ENCODE measurements around the gene FAM168B. TPM values are rescaled to one million over a fixed set of nuclear protein-coding genes. Genes with fewer than 3 reads are reported as not detected.

The FAM168B gene
- total and polyA plus RNA-seq, 10 of the 15 experiments (the other 5 are each of a cell fraction or from before 2014, with no cell fraction given): 3.5 to 77.3 (median 45.9) TPM

DNA sequence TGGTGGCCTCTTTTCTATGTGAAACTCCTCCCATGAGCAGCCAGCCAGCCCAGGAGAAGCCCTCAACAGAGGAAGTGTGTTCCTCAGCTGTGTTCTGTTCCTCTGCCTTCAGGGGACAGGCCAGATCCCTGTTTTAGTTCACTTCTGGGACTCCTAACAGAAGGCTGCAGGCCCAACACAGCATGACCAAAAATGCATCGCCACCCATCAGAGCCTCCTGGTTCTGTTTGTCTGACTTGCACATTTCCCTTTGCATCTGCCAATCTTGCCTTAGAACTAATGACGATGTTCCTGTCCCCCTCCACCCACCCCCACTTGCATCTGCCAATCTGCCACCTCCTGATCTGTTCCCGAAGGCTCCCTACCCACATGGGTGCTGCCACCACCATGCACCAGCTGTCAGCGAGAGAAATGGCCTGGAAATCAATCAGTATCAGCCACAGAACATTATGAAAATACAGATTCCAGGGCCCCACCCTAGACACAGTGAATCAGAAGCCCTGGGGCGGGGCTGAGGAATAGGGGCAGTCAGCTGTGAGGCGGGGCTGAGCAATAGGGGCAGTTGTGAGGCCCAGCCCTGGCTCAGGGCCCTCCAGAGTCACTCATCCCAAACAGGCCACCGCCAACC lies 51.0 kb downstream of the FAM168B start:
- Histone ChIP-seq H3K79me2 (ENCODE audit: control insufficient read depth, insufficient read depth, low read length) (no peaks in the 10 kb centered on the region), H3K9ac (ENCODE audit: control insufficient read depth, insufficient read depth, low read length) (no peak overlapping the region), H3K4me2 (ENCODE audit: control insufficient read depth, insufficient read depth) (no peak overlapping the region), H3K4me3 (no peak overlapping the region), H3K9me3 (replicated peaks; ENCODE audit: control insufficient read depth, insufficient read depth, low read length) (no peaks in the 10 kb centered on the region), H2AFZ (ENCODE audit: control insufficient read depth, low read depth, low read length) (no peak overlapping the region), H4K20me1 (ENCODE audit: control insufficient read depth, insufficient read depth) (no peaks in the 10 kb centered on the region), H3K36me3 (ENCODE audit: control insufficient read depth in 2 of 2, insufficient read depth in 2 of 2, low read length in 1 of 2) (peaks cover 3 to 14% of the 10 kb centered on the region in 2 experiments; a peak in 3 of 4 replicates), H3K27ac (ENCODE audit: control insufficient read depth, insufficient read depth) (no peak overlapping the region), H3K4me1 (ENCODE audit: control insufficient read depth, insufficient read depth, low read length) (no peaks in the 10 kb centered on the region), H3K27me3 (replicated peaks in 1 of 2; ENCODE audit: control insufficient read depth in 2 of 2, insufficient read depth in 2 of 2, low read length in 1 of 2) (0 out of 4 replicates have a peak, but pooled peaks cover 0 to 2% of the 10 kb centered on the region in 2 experiments)
- ATAC-seq: no peak
- CTCF ChIA-PET: no interaction called here
- in situ Hi-C loops (cut with MboI): no loop called here
- no peak for FAIRE-seq
- no TSS peak for BruUV-seq (replicated peaks)
- no peak for TF ChIP-seq HDAC2 (IDR thresholded peaks at IDR 0.05)
- TF ChIP-seq ZZZ3 (IDR thresholded peaks at IDR 0.05; ENCODE audit: control insufficient read depth, insufficient read length, low read depth): no peak
- TF ChIP-seq CBX5 (IDR thresholded peaks at IDR 0.05; ENCODE audit: low read depth): no peak
- no peak for TF ChIP-seq MLLT1 (IDR thresholded peaks at IDR 0.05)
- no peak for TF ChIP-seq MEF2B (IDR thresholded peaks at IDR 0.05; ENCODE audit: partially characterized antibody, poor library complexity, severe bottlenecking)
- no peak for TF ChIP-seq TCF3 (IDR thresholded peaks at IDR 0.05; ENCODE audit: borderline replicate concordance, insufficient read depth, low read depth, low read length)
- TF ChIP-seq POLR2A (IDR thresholded peaks at IDR 0.05; ENCODE audit: low read depth, low read length): no peak
- TF ChIP-seq JUNB (IDR thresholded peaks at IDR 0.05): no peak
- RAD21 ChIA-PET (ENCODE audit: unreplicated experiment): no interaction called here
- WGBS (ENCODE audit: insufficient coverage, insufficient replicate concordance, low lambda C conversion rate, missing lambda C conversion rate): 74% methylated on average over 7 of the region's 7 CpGs
- POLR2A ChIA-PET: no interaction called here
- intact Hi-C loops (cut with micrococcal nuclease; ENCODE audit: unreplicated experiment): no loop called here
- SMC1A ChIA-PET (ENCODE audit: uncharacterized antibody, unreplicated experiment): no interaction called here
- DNase-seq (ENCODE audit: low read depth, low spot score): no peak
